ENCODE measurements around the gene TMCO4. TPM values are rescaled to one million over a fixed set of nuclear protein-coding genes. Genes with fewer than 3 reads are reported as not detected.

Gene TMCO4
- total and polyA plus RNA-seq, 12 donors = 6.1 to 12.2 (median 8.0) TPM

- no peak overlapping the region for H3K27ac ChIP-seq
- intact Hi-C loops (cut with DNase I) = no loop called here
- ATAC-seq (no peak), DNase-seq (no peak)
- no peaks in the 10 kb centered on the region for H3K27me3 ChIP-seq
- 84 to 88% methylated on average over 10 of the region's 10 CpGs for WGBS, 2 donors
- no peak overlapping the region for H3K4me3 ChIP-seq
- H3K36me3 ChIP-seq = peaks cover 0 to 74% (median 3%) of the 10 kb centered on the region in 9 donors
- no peaks in the 10 kb centered on the region for H3K9me3 ChIP-seq
- H3K4me1 ChIP-seq = peaks cover 0 to 9% (median 0%) of the 10 kb centered on the region in 9 donors
- no peak for TF ChIP-seq CTCF (IDR thresholded peaks at IDR 0.05)
Observed at GRCh38 chr1:19769211-19769932, 30.3 kb downstream of the TMCO4 start.

GRCh38 chr1:19768353-19769210, 31.1 kb downstream of the TMCO4 start:
- H3K36me3 ChIP-seq = peaks cover 0 to 71% (median 3%) of the 10 kb centered on the region in 9 donors
- no peak for DNase-seq
- no peak overlapping the region for H3K4me3 ChIP-seq
- no peak for TF ChIP-seq CTCF (IDR thresholded peaks at IDR 0.05)
- H3K9me3 ChIP-seq = no peaks in the 10 kb centered on the region
- peaks cover 0 to 9% (median 0%) of the 10 kb centered on the region in 9 donors for H3K4me1 ChIP-seq
- H3K27me3 ChIP-seq = no peaks in the 10 kb centered on the region
- intact Hi-C loops (cut with DNase I) = no loop called here
- no peak for ATAC-seq
- H3K27ac ChIP-seq = no peak overlapping the region
- 83 to 88% methylated on average over 18 of the region's 18 CpGs for WGBS, 2 donors

GRCh38 chr1:19765623-19766022, 34.1 kb downstream of the TMCO4 start:
- no peak for TF ChIP-seq CTCF (IDR thresholded peaks at IDR 0.05)
- DNase-seq = no peak
- intact Hi-C loops (cut with DNase I) = no loop called here
- Histone ChIP-seq H3K4me3 (no peak overlapping the region), H3K27me3 (no peaks in the 10 kb centered on the region), H3K36me3 (peaks cover 0 to 42% (median 0%) of the 10 kb centered on the region in 9 donors), H3K9me3 (no peaks in the 10 kb centered on the region), H3K27ac (no peak overlapping the region), H3K4me1 (peaks cover 0 to 9% (median 0%) of the 10 kb centered on the region in 9 donors)
- WGBS, 2 donors = 73 to 83% methylated on average over 10 of the region's 10 CpGs
- ATAC-seq = no peak

- Histone ChIP-seq H3K36me3 (peaks cover 0 to 35% (median 0%) of the 10 kb centered on the region in 9 donors), H3K27ac (no peak overlapping the region), H3K4me3 (no peak overlapping the region), H3K27me3 (no peaks in the 10 kb centered on the region), H3K9me3 (no peaks in the 10 kb centered on the region), H3K4me1 (peaks cover 0 to 9% (median 0%) of the 10 kb centered on the region in 9 donors)
- ATAC-seq (no peak), DNase-seq (no peak)
- no peak for TF ChIP-seq CTCF (IDR thresholded peaks at IDR 0.05)
- intact Hi-C loops (cut with DNase I) = no loop called here
- WGBS, 2 donors = 91 to 92% methylated on average over 5 of the region's 5 CpGs
Observed at GRCh38 chr1:19764848-19765247, 34.9 kb downstream of the TMCO4 start.
